PC-3 (cell line): ENCODE results near the gene MKLN1. TPM values are rescaled to one million over a fixed set of nuclear protein-coding genes. Genes with fewer than 3 reads are reported as not detected.

Experiments
- ATAC-seq: fragments of 200-7000 bp; cut with Tn5 transposase; 2 replicates; pipeline ENCODE4 v1.9.1; 2020; ENCODE audit warnings: mild to moderate bottlenecking, moderate library complexity
- BruUV-seq: library from RNA; stranded (reverse); fragments of 400-500 nt; replicated peaks from 2 replicates; lab custom pipeline; 2021; lab: Mats Ljungman, UMichigan
- CTCF ChIA-PET: fragments of 300-600 bp; sonication (Branson Sonifier 250); formaldehyde crosslinking; loops from one replicate; lab custom pipeline; 2022; ENCODE audit warnings: antibody characterized with exemption; lab: Charles Lee
- POLR2A ChIA-PET: fragments of 300-600 bp; sonication (Branson Sonifier 250); formaldehyde crosslinking; loops from one replicate; lab custom pipeline; 2022; ENCODE audit warnings: antibody characterized with exemption; ENCODE audit not compliant: unreplicated experiment; lab: Charles Lee
- DNase-seq: peaks from one replicate; pipeline ENCODE4 v3.0.0-alpha.2; 2015
- H2AFZ ChIP-seq: fragments of 300-600 bp; sonication (generic); 2 replicates; pipeline ENCODE4 v1.6.0; 2016; ENCODE audit warnings: antibody characterized with exemption, low read length
- H3F3A ChIP-seq: fragments of 300-600 bp; sonication (generic); one replicate; pipeline ENCODE4 v1.6.0; 2017; ENCODE audit warnings: antibody characterized with exemption, low read length, control low read depth, mild to moderate bottlenecking; ENCODE audit not compliant: unreplicated experiment
- H3K27ac ChIP-seq: fragments of 300-600 bp; sonication (generic); 2 replicates; pipeline ENCODE4 v1.5.1; 2016; ENCODE audit warnings: mild to moderate bottlenecking, low read length
- H3K27me3 ChIP-seq: fragments of 300-600 bp; sonication (generic); 2 replicates; pipeline ENCODE4 v1.6.1; 2016; ENCODE audit warnings: low read length, mixed read lengths
- H3K36me3 ChIP-seq: fragments of 300-600 bp; sonication (generic); 2 replicates; pipeline ENCODE4 v1.6.1; 2016; ENCODE audit warnings: low read depth, mixed run types, low read length, mixed read lengths
- H3K4me1 ChIP-seq: fragments of 300-600 bp; sonication (generic); 2 replicates; pipeline ENCODE4 v1.5.1; 2016; ENCODE audit warnings: low read length; ENCODE audit not compliant: insufficient read depth
- H3K4me2 ChIP-seq: fragments of 300-600 bp; sonication (generic); 2 replicates; pipeline ENCODE4 v1.6.0; 2016; ENCODE audit warnings: low read length
- H3K4me3 ChIP-seq: fragments of 300-600 bp; sonication (generic); 2 replicates; pipeline ENCODE4 v1.5.1; 2016; ENCODE audit warnings: mild to moderate bottlenecking, low read length, mixed read lengths
- H3K79me2 ChIP-seq: fragments of 300-600 bp; sonication (generic); 2 replicates; pipeline ENCODE4 v1.6.1; 2017; ENCODE audit warnings: low read length, mixed read lengths
- H3K9ac ChIP-seq: fragments of 300-600 bp; sonication (generic); 2 replicates; pipeline ENCODE4 v1.6.0; 2016; ENCODE audit warnings: mild to moderate bottlenecking, low read length
- H3K9me2 ChIP-seq: fragments of 300-600 bp; sonication (generic); replicated peaks from 2 replicates; pipeline ENCODE4 v1.6.1; 2016; ENCODE audit warnings: mixed run types, low read length, mixed read lengths
- H3K9me3 ChIP-seq: fragments of 300-600 bp; sonication (generic); 2 replicates; pipeline ENCODE4 v1.6.1; 2016; ENCODE audit warnings: low read length, mixed read lengths
- H4K20me1 ChIP-seq: fragments of 300-600 bp; sonication (generic); 2 replicates; pipeline ENCODE4 v1.6.1; 2016; ENCODE audit warnings: low read length, mixed read lengths
- CTCF ChIP-seq: fragments of 300-600 bp; sonication (generic); conservative IDR thresholded peaks from 2 replicates; pipeline ENCODE4 v1.5.1; 2017; ENCODE audit warnings: antibody characterized with exemption, low read depth, mild to moderate bottlenecking, low read length
- EZH2 ChIP-seq: fragments of 300-600 bp; sonication (generic); IDR thresholded peaks from one replicate; pipeline ENCODE4 v1.6.1; 2017; ENCODE audit warnings: antibody characterized with exemption, mild to moderate bottlenecking, low read length; ENCODE audit not compliant: unreplicated experiment
- EZH2phosphoT487 ChIP-seq: fragments of 300-600 bp; sonication (generic); IDR thresholded peaks from 2 replicates; pipeline ENCODE4 v1.6.1; 2018; ENCODE audit warnings: mild to moderate bottlenecking, antibody characterized with exemption, low read length, borderline replicate concordance
- intact Hi-C: fragments of 100-400 bp; cut with micrococcal nuclease; formaldehyde crosslinking; loops from 2 replicates; pipeline ENCODE4 v1.9.0; 2023
- total RNA-seq: library from RNA; depleted of rRNA; stranded (reverse); fragments of >200 nt; gene quantifications from 2 replicates; pipeline ENCODE4 v1.2.3, GENCODE V29; 2014

The MKLN1 gene
- total RNA-seq, 1 experiment from 2014 or later: 16.3 TPM

DNA sequence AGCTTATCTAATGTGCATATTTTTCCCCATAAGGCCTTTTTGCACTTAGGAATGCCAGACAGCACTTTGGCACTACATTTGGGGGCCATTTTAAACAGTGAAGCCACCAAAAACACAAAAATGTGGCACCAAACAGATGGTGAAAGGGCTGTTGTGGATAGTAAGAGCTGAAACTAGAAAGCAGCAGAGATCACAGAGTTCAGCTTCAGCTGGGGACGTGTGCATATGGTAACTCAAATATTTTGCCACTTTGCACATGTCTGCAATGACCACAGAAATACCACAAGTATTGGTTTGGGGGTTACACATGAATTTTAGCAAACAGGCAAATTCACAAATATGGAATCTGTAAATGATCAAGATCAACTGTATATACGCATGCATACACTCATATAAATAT, 155.9 kb downstream of the MKLN1 start:
- Histone ChIP-seq H3K9me2 (no peaks in the 10 kb centered on the region), H3F3A (no peaks in the 10 kb centered on the region), H3K27ac (no peak overlapping the region), H3K4me1 (peaks cover 16% of the 10 kb centered on the region; the same call in 1 of the 2 replicates), H3K9me3 (no peaks in the 10 kb centered on the region), H3K79me2 (no peaks in the 10 kb centered on the region), H3K36me3 (0 out of 2 replicates have a peak, but pooled peaks cover 2% of the 10 kb centered on the region), H3K4me2 (no peak overlapping the region), H3K4me3 (no peak overlapping the region), H3K9ac (no peak overlapping the region), H4K20me1 (no peaks in the 10 kb centered on the region), H3K27me3 (no peaks in the 10 kb centered on the region), H2AFZ (no peak overlapping the region)
- no peak for TF ChIP-seq CTCF
- TF ChIP-seq EZH2: no peak
- TF ChIP-seq EZH2phosphoT487: no peak
- intact Hi-C loops: no loop called here
- DNase-seq (no peak), ATAC-seq (no peak)
- CTCF ChIA-PET: no interaction called here
- BruUV-seq: no TSS peak
- POLR2A ChIA-PET: no interaction called here

- H3K4me2 ChIP-seq: no peak overlapping the region
- intact Hi-C loops: no loop called here
These were observed 158.7 kb downstream of the MKLN1 start for GRCh38 chr7:131486346-131486745.

More at GRCh38 chr7:131486346-131486745, 158.7 kb downstream of the MKLN1 start:
- H3K4me1 ChIP-seq: 0 out of 2 replicates have a peak, but pooled peaks cover under 1% of the 10 kb centered on the region
- DNase-seq (no peak), ATAC-seq (no peak)
- POLR2A ChIA-PET: no interaction called here
- no peaks in the 10 kb centered on the region for H3K36me3 ChIP-seq
- TF ChIP-seq EZH2phosphoT487 (no peak), CTCF (no peak), EZH2 (no peak)
- H3K79me2 ChIP-seq: no peaks in the 10 kb centered on the region
- no TSS peak for BruUV-seq
- H3K9ac ChIP-seq: no peak overlapping the region
- no peaks in the 10 kb centered on the region for H3K9me2 ChIP-seq
- no peak overlapping the region for H3K4me3 ChIP-seq
- H3K27ac ChIP-seq: no peak overlapping the region
- no peaks in the 10 kb centered on the region for H3K27me3 ChIP-seq
- no peaks in the 10 kb centered on the region for H4K20me1 ChIP-seq
- CTCF ChIA-PET: interaction anchor here (0.6 kb wide), 1 partner anchor 35 kb away, joined by 3 read pairs; no protein-coding TSS in a partner anchor
- H2AFZ ChIP-seq: no peak overlapping the region
- H3K9me3 ChIP-seq: no peaks in the 10 kb centered on the region
- no peaks in the 10 kb centered on the region for H3F3A ChIP-seq
